Stimulated activated CD4-positive, alpha-beta T cell treated with anti-CD3 and anti-CD28 coated beads, Interleukin-1b, Interleukin-23, amount 100 ng/mL, for 24 hours (primary cell): ENCODE results near the gene HIP1.
"Not testable (repeated sequence)": the region's sequence is repeated elsewhere in the genome, so short reads cannot be mapped to it uniquely, and the experiment has no call there.

Experiments used
- DNase-seq, 4 experiments: peaks; one replicate each; pipeline ENCODE4 v3.0.0-alpha.2; 2020; ENCODE audit warnings: low read depth in 4 of 4, low spot score in 1 of 4

HIP1 gene

GRCh38 chr7:75738604-75738974 lies at the start of gene HIP1:
Gene HIP1, minus strand, starts transcription at chr7:75738941. Its CDS starts 21 bp downstream, at chr7:75738920.
- DNase-seq = no peak

- not testable (repeated sequence) for DNase-seq
Observed at GRCh38 chr7:75788154-75788847, 49.6 kb upstream of the HIP1 start.

DNA sequence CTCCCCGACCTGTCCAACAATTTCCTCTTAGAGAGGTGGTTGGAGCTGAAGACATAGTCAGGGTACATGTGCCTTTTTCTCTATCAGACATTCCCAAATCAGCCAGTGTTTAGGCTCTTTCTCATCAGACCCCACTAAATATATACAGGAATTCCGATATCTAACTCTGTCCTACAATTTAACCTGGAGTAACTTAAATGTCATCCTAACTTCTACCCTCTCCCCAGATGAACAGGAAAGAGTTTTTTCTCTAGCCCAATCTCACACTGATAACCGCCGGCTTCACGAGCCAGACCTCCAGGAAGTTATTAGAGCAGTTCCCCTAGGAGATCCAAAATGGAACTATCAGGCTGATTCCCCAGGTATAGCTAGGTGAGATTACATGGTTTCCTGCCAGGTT lies 44.3 kb upstream of the HIP1 start:
- not testable (repeated sequence) for DNase-seq

- not testable (repeated sequence) for DNase-seq
Observed at GRCh38 chr7:75780647-75781273, 42.0 kb upstream of the HIP1 start.

GRCh38 chr7:75779516-75779915 lies 40.8 kb upstream of the HIP1 start:
- not testable (repeated sequence) for DNase-seq

GRCh38 chr7:75779035-75779434 lies 40.3 kb upstream of the HIP1 start:
- DNase-seq = not testable (repeated sequence)

DNA sequence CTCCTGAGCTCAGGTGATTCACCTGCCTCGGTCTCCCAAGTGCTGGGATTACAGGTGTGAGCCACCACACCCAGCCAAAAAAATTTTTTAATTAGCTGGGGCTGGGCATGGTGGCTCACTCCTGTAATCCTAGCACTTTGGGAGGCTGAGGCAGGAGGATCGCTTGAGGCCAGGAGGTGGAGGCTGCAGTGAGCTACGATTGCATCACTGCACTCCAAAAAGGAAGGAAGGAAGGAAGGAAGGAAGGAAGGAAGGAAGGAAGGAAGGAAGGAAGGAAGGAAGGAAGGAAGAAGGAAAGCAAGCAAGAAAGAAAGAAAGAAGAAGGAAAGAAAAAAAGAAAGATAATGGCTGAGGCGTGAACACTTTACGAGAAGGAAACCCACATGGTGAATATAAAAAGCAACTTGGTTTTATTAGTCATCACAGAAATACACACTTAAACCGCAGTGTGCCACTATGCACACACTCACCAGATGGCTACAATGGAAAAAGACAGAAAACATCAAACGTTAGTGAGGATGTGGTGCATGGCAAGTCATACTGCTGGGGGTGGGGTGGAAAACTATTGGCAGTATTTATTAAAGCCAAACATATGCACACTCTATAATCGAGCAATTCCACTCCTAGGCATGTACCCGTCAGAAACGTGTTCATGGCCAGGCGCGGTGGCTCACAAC lies 37.7 kb upstream of the HIP1 start:
- DNase-seq = peak; percentile 15 to 57 (median 30)

DNA sequence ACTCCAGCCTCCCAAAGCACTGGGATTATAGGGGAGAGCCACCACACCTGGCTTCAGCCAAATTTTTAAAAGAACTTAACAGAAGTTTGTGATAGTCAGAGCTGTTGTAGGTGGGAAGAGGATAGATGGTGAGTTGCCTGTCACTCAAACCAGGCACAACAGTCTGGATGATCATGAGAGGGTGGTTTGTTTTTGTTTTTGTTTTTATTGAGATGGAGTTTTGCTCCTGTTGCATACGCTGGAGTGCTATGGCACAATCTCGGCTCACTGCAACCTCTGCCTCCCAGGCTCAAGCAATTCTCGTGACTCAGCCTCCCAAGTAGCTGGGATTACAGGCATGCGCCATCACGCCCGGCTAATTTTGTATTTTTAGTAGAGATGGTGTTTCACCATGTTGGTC lies 35.2 kb upstream of the HIP1 start:
- not testable (repeated sequence) for DNase-seq

DNA sequence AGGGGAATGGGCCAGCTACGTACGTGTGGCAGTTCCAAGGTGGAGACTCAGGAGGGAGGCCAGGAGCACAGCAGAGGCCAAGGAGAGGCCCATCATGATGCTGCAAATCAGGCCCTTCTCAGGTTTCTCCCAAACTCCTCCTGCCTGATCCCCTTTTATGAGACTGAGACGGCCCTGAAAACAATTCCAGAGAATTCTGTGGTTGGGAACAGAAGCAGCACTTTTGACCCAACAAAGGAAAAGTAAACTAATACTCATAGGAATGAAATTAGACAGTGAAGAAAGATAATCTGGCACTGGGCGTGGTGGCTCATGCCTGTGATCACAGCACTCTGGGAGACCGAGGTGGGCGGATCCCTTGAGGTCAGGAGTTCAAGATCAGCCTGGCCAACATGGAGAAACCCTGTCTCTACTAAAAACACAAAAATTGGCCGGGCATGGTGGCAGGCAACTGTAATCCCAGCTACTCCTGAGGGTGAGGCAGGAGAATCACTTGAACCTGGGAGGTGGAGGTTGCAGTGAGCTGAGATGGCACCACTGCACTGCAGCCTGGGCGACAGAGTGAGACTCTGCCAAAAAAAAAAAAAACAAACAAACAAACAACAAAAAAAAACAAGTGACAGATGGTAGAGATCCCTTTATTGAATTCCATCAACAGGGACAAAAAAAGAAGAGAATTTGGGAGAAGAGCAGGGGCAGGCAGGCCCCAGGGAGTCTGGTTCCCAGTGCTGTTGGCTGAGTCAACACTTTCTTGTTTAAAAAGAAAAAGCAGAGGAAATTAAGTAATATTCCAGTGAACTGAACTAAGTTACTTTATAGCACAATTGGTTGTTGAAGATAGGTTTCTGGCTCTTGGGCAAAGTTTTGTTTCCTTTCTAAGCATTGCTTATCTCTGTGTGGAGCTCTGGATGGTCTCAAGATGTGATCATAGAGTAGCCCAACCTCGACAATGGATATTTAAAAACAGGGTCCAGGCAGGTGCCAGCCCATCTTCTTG lies 33.6 kb upstream of the HIP1 start, which contains the start of gene CCL26:
Gene CCL26, minus strand, starts transcription at position 131 of the 997 bp plus-strand sequence. Its CDS starts 35 bp downstream, at position 96.
- DNase-seq = no peak

- DNase-seq = no peak
Observed at GRCh38 chr7:75771224-75771623, 32.5 kb upstream of the HIP1 start.

GRCh38 chr7:75762350-75762917 lies 23.7 kb upstream of the HIP1 start:
- DNase-seq = no peak

DNA sequence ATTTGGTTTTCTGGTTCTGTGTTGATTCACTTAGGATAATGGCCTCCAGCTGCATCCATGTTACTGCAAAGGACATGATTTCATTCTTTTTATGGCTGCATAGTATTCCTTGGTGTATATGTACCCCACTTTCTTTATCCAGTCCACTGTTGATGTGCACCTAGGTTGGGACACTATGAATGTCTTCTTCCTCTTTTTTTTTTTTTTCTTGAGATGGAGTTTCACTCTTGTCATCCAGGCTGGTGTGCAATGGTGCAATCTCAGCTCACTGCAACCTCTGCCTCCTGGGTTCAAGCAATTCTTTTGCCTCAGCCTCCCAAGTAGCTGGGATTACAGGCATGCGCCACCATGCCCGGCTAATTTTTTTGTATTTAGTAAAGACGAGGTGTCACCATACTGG lies 23.1 kb upstream of the HIP1 start:
- DNase-seq = not testable (repeated sequence)

- no peak for DNase-seq
Observed at GRCh38 chr7:75758491-75758890, 19.8 kb upstream of the HIP1 start.

DNA sequence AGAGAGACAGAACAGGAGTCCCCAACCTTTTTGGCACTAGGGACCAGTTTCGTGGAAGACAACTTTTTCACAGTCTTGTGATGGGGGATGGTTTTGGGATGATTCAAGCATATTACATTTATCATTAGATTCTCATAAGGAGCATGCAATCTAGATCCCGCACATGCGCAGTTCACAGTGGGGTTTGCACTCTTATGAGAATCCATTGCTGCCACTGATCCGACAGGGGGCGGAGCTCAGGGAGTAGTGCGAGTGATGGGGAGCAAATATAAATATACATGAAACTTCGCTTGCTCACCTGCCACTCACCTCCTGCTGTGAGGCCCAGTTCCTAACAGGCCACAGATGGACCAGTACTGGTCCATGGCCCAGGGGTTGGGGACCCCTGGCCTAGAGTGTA lies 19.1 kb upstream of the HIP1 start:
- DNase-seq = no peak

DNA sequence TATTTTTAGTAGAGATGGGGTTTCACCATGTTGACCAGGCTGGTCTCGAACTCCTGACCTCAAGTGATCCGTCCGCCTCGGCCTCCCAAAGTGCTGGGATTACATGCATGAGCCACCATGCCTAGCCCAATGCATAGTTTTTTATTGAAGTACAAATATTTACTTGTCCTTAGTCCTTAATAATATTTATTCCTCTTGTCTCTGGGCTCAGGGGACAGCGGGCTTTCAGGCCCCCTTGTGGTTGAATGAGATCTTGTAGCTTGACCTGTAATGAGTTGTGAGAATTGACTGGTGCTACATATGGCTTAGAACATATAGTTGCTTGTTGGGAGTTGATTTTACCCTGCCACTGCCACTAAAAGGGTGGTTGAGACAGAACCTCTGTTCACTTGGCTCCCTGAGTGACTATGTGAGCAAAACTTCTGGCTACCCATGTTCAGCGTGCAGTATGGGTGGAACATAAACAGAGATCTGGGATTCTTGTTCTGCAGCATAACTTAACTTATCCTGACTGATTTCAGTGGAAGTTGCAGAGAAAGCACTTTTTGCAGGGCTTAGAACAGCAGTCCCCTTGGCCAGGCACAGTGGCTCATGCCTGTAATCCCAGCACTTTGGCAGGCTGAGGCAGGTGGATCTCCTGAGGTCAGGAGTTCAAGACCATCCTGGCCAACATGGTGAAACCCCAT lies 18.4 kb upstream of the HIP1 start:
- DNase-seq = no peak

GRCh38 chr7:75756206-75756990 lies 17.7 kb upstream of the HIP1 start:
- no peak for DNase-seq

- no peak for DNase-seq
Observed at GRCh38 chr7:75743455-75743859, 4.7 kb upstream of the HIP1 start.

GRCh38 chr7:75740846-75741497 lies 2.2 kb upstream of the HIP1 start:
- DNase-seq = no peak
